Tibial nerve (tissue), 4 donors: Measurements from ENCODE around the gene TRPV4. TPM values are rescaled to one million over a fixed set of nuclear protein-coding genes. Genes with fewer than 3 reads are reported as not detected.

Source experiments
- DNase-seq, 2 donors: peaks; one replicate each; pipeline ENCODE4 v3.0.0-alpha.2; 2019; ENCODE audit warnings: low spot score in 2 of 2
- H3K27ac ChIP-seq, 4 donors: fragments of 200-600 bp; sonication (generic) in 3 of 4; one replicate each; pipeline ENCODE4 v1.5.1; 2017 to 2019; ENCODE audit warnings: mild to moderate bottlenecking in 1 of 4
- H3K27me3 ChIP-seq, 2 donors: fragments of 200-600 bp; sonication (generic) in 1 of 2; one replicate each; pipeline versions ENCODE4 v1.5.1 to v1.6.0; 2017 to 2019
- H3K36me3 ChIP-seq, 3 donors: fragments of 200-600 bp; sonication (generic); one replicate each; pipeline ENCODE4 v1.5.1; 2018 to 2019
- H3K4me1 ChIP-seq, 4 donors: fragments of 200-600 bp; sonication (generic) in 3 of 4; one replicate each; pipeline ENCODE4 v1.5.1; 2017 to 2019
- H3K4me3 ChIP-seq, 4 donors: fragments of 200-600 bp; sonication (generic) in 3 of 4; one replicate each; pipeline ENCODE4 v1.5.1; 2017 to 2019; ENCODE audit warnings: mild to moderate bottlenecking in 1 of 4, moderate library complexity in 1 of 4
- H3K9me3 ChIP-seq, 4 donors: fragments of 200-600 bp; sonication (generic) in 3 of 4; one replicate each; pipeline ENCODE4 v1.5.1; 2017 to 2019
- CTCF ChIP-seq, 5 experiments: fragments of 200-600 bp in 3 of 5; fragments of 450-650 bp in 2 of 5; sonication (generic) in 3 of 5; IDR thresholded peaks; one replicate each; pipeline ENCODE4 v1.5.1; 2016 to 2019; ENCODE audit warnings: antibody characterized with exemption in 5 of 5, mild to moderate bottlenecking in 3 of 5, moderate library complexity in 2 of 5
- EP300 ChIP-seq, 2 donors: sonication (generic); formaldehyde crosslinking; IDR thresholded peaks; one replicate each; pipeline ENCODE4 v1.6.1; 2017; ENCODE audit warnings: antibody characterized with exemption in 2 of 2, mild to moderate bottlenecking in 1 of 2
- POLR2A ChIP-seq, 2 donors: fragments of 450-650 bp; IDR thresholded peaks; one replicate each; pipeline ENCODE4 v1.6.1; 2017; ENCODE audit warnings: antibody characterized with exemption in 2 of 2, mild to moderate bottlenecking in 2 of 2, moderate library complexity in 2 of 2
- WGBS, 2 donors: methylation state at CpG; one replicate each; pipeline ENCODE4 v1.1.5; 2018; 5-methylcytosine and 5-hydroxymethylcytosine counted together
- total RNA-seq, 4 donors: library from RNA; depleted of rRNA; stranded (reverse); fragments of >200 nt; gene quantifications; one replicate each; pipeline ENCODE4 v1.1.0, GENCODE V29; 2016

The TRPV4 gene
- total RNA-seq, 4 donors from 2014 or later = 0.42 to 3.0 (median 1.4) TPM

- no peak overlapping the region for H3K27ac ChIP-seq
- H3K9me3 ChIP-seq = no peaks in the 10 kb centered on the region
- peak; percentile 46 to 64 for DNase-seq
- TF ChIP-seq EP300 (IDR thresholded peaks at IDR 0.05) (no peak), CTCF (IDR thresholded peaks at IDR 0.05) (peak; percentile 92 to 98 (median 94))
- 28 to 30% methylated on average over 10 to 12 of the region's 12 CpGs for WGBS, 2 donors
- H3K4me3 ChIP-seq = no peak overlapping the region
- no peaks in the 10 kb centered on the region for H3K27me3 ChIP-seq
- H3K36me3 ChIP-seq = no peaks in the 10 kb centered on the region
- H3K4me1 ChIP-seq = peaks cover 0 to 5% (median 0%) of the 10 kb centered on the region in 4 donors
Observed at GRCh38 chr12:109804820-109805761, 28.1 kb downstream of the TRPV4 start.

- no peak for DNase-seq
- Histone ChIP-seq H3K27me3 (no peaks in the 10 kb centered on the region), H3K4me3 (no peak overlapping the region), H3K36me3 (no peaks in the 10 kb centered on the region), H3K27ac (no peak overlapping the region), H3K4me1 (peaks cover 0 to 5% (median 0%) of the 10 kb centered on the region in 4 donors), H3K9me3 (no peaks in the 10 kb centered on the region)
- 86 to 89% methylated on average over 3 of the region's 3 CpGs for WGBS, 2 donors
- no peak for TF ChIP-seq EP300 (IDR thresholded peaks at IDR 0.05)
- no peak for TF ChIP-seq CTCF (IDR thresholded peaks at IDR 0.05)
- TF ChIP-seq POLR2A (IDR thresholded peaks at IDR 0.05) = no peak
Observed at GRCh38 chr12:109803678-109804077, 29.5 kb downstream of the TRPV4 start.

GRCh38 chr12:109802828-109803227 is 30.4 kb downstream of the TRPV4 start:
- no peak for TF ChIP-seq CTCF (IDR thresholded peaks at IDR 0.05)
- no peak for DNase-seq
- Histone ChIP-seq H3K4me1 (peaks cover 0 to 5% (median 0%) of the 10 kb centered on the region in 4 donors), H3K27me3 (no peaks in the 10 kb centered on the region), H3K36me3 (no peaks in the 10 kb centered on the region), H3K4me3 (no peak overlapping the region), H3K9me3 (no peaks in the 10 kb centered on the region), H3K27ac (no peak overlapping the region)
- WGBS, 2 donors = 92 to 97% methylated on average over 14 to 15 of the region's 15 CpGs

- WGBS, 2 donors = 87 to 91% methylated on average over 7 to 13 of the region's 13 CpGs
- H3K4me1 ChIP-seq = peaks cover 0 to 4% (median 0%) of the 10 kb centered on the region in 4 donors
Observed at GRCh38 chr12:109800536-109800935, 32.7 kb downstream of the TRPV4 start.

More at GRCh38 chr12:109800536-109800935, 32.7 kb downstream of the TRPV4 start:
- H3K9me3 ChIP-seq = no peaks in the 10 kb centered on the region
- H3K36me3 ChIP-seq = no peaks in the 10 kb centered on the region
- H3K27me3 ChIP-seq = no peaks in the 10 kb centered on the region
- TF ChIP-seq CTCF (IDR thresholded peaks at IDR 0.05) (no peak), EP300 (IDR thresholded peaks at IDR 0.05) (no peak), POLR2A (IDR thresholded peaks at IDR 0.05) (no peak)
- DNase-seq = no peak
- H3K27ac ChIP-seq = no peak overlapping the region
- H3K4me3 ChIP-seq = no peak overlapping the region
